ENCODE results near the gene CALD1.

Gene CALD1

GRCh38 chr7:134766779-134767519 lies 12.5 kb upstream of the CALD1 start:
- H4K20me1 ChIP-seq (ENCODE audit: control insufficient read depth, insufficient read depth, low read depth, low read length), result no peaks in the 10 kb centered on the region
- H3K9me2 ChIP-seq (replicated peaks; ENCODE audit: control insufficient read depth, low read length), result no peaks in the 10 kb centered on the region
- peak overlapping the region; percentile 92 for H3K27ac ChIP-seq (ENCODE audit: low read depth, low read length)
- H3K4me2 ChIP-seq (ENCODE audit: low read length), result peak overlapping the region; percentile 57
- no peaks in the 10 kb centered on the region for H3K9me3 ChIP-seq (ENCODE audit: control insufficient read depth, insufficient read depth, low read length)
- H3K4me1 ChIP-seq (ENCODE audit: control insufficient read depth, low read length), result peaks cover 53% of the 10 kb centered on the region
- peaks cover 25% of the 10 kb centered on the region for H3F3A ChIP-seq (ENCODE audit: control insufficient read depth, insufficient read depth)
- peaks cover 6% of the 10 kb centered on the region; the same call in 1 of the 2 replicates for H3K36me3 ChIP-seq (ENCODE audit: control insufficient read depth, low read length)
- TF ChIP-seq EZH2phosphoT487 (IDR thresholded peaks at IDR 0.05; ENCODE audit: borderline replicate concordance, low read length), result no peak
- TF ChIP-seq CTCF (IDR thresholded peaks at IDR 0.05; ENCODE audit: low read depth, low read length, poor library complexity, severe bottlenecking), result no peak
- H3K79me2 ChIP-seq (ENCODE audit: control insufficient read depth, low read length), result no peaks in the 10 kb centered on the region
- H3K4me3 ChIP-seq (ENCODE audit: low read length), result peak overlapping the region; percentile 65
- H3K27me3 ChIP-seq (ENCODE audit: control insufficient read depth, low read length), result no peaks in the 10 kb centered on the region

GRCh38 chr7:134767520-134768168 lies 11.8 kb upstream of the CALD1 start:
- Histone ChIP-seq H3K27ac (ENCODE audit: low read depth, low read length) (peak overlapping the region; percentile 92), H3K79me2 (ENCODE audit: control insufficient read depth, low read length) (no peaks in the 10 kb centered on the region), H3K4me3 (ENCODE audit: low read length) (peak overlapping the region; percentile 65), H3K36me3 (ENCODE audit: control insufficient read depth, low read length) (peaks cover 6% of the 10 kb centered on the region; the same call in 1 of the 2 replicates), H3F3A (ENCODE audit: control insufficient read depth, insufficient read depth) (peaks cover 25% of the 10 kb centered on the region), H3K4me1 (ENCODE audit: control insufficient read depth, low read length) (peaks cover 50% of the 10 kb centered on the region), H3K4me2 (ENCODE audit: low read length) (peak overlapping the region; percentile 57), H3K9me3 (ENCODE audit: control insufficient read depth, insufficient read depth, low read length) (no peaks in the 10 kb centered on the region), H3K27me3 (ENCODE audit: control insufficient read depth, low read length) (no peaks in the 10 kb centered on the region), H3K9me2 (replicated peaks; ENCODE audit: control insufficient read depth, low read length) (no peaks in the 10 kb centered on the region), H4K20me1 (ENCODE audit: control insufficient read depth, insufficient read depth, low read depth, low read length) (no peaks in the 10 kb centered on the region)
- TF ChIP-seq EZH2phosphoT487 (IDR thresholded peaks at IDR 0.05; ENCODE audit: borderline replicate concordance, low read length), result no peak
- no peak for TF ChIP-seq CTCF (IDR thresholded peaks at IDR 0.05; ENCODE audit: low read depth, low read length, poor library complexity, severe bottlenecking)

- Histone ChIP-seq H3K9me3 (ENCODE audit: control insufficient read depth, insufficient read depth, low read length) (no peaks in the 10 kb centered on the region), H3K4me3 (ENCODE audit: low read length) (peak overlapping the region; percentile 65), H3K4me2 (ENCODE audit: low read length) (peak overlapping the region; percentile 57), H4K20me1 (ENCODE audit: control insufficient read depth, insufficient read depth, low read depth, low read length) (no peaks in the 10 kb centered on the region), H3K27ac (ENCODE audit: low read depth, low read length) (peak overlapping the region; percentile 92), H3K79me2 (ENCODE audit: control insufficient read depth, low read length) (no peaks in the 10 kb centered on the region), H3K4me1 (ENCODE audit: control insufficient read depth, low read length) (peaks cover 50% of the 10 kb centered on the region), H3F3A (ENCODE audit: control insufficient read depth, insufficient read depth) (peaks cover 25% of the 10 kb centered on the region), H3K36me3 (ENCODE audit: control insufficient read depth, low read length) (peaks cover 6% of the 10 kb centered on the region; the same call in 1 of the 2 replicates), H3K9me2 (replicated peaks; ENCODE audit: control insufficient read depth, low read length) (no peaks in the 10 kb centered on the region), H3K27me3 (ENCODE audit: control insufficient read depth, low read length) (no peaks in the 10 kb centered on the region)
- TF ChIP-seq EZH2phosphoT487 (IDR thresholded peaks at IDR 0.05; ENCODE audit: borderline replicate concordance, low read length) (no peak), CTCF (IDR thresholded peaks at IDR 0.05; ENCODE audit: low read depth, low read length, poor library complexity, severe bottlenecking) (no peak)
Measured at GRCh38 chr7:134768243-134768642, 11.2 kb upstream of the CALD1 start.
